CD14-positive monocyte (primary cell): ENCODE results near the gene GAL3ST2. TPM values are rescaled to one million over a fixed set of nuclear protein-coding genes. Genes with fewer than 3 reads are reported as not detected.

Experiments
- DNase-seq, 3 donors: peaks; one replicate each; pipeline ENCODE4 v3.0.0-alpha.2; 2011 to 2022
- H2AFZ ChIP-seq: 2 replicates; pipeline ENCODE4 v1.6.0; 2012; ENCODE audit warnings: mild to moderate bottlenecking, low read depth, low read length, inconsistent platforms; ENCODE audit not compliant: insufficient read depth, poor library complexity, severe bottlenecking
- H3K27ac ChIP-seq, 2 donors: 1 replicate in 1 of 2; 2 replicates in 1 of 2; pipeline ENCODE4 v1.5.1; 2012 to 2013; ENCODE audit warnings: low read length in 2 of 2, control low read depth in 1 of 2, inconsistent platforms in 1 of 2, low read depth in 1 of 2, mild to moderate bottlenecking in 1 of 2
- H3K27me3 ChIP-seq, 2 donors: one replicate each; pipeline versions ENCODE4 v1.6.0 to v1.6.1; 2011 to 2013; ENCODE audit warnings: low read length in 2 of 2; ENCODE audit not compliant: control insufficient read depth in 2 of 2, insufficient read depth in 2 of 2
- H3K36me3 ChIP-seq, 2 donors: replicated peaks in 1 of 2; 1 replicate in 1 of 2; 2 replicates in 1 of 2; pipeline versions ENCODE4 v1.5.1 to v1.6.1; 2012 to 2013; ENCODE audit warnings: low read length in 2 of 2, control low read depth in 1 of 2, inconsistent platforms in 1 of 2, mild to moderate bottlenecking in 1 of 2; ENCODE audit not compliant: insufficient read depth in 2 of 2, control insufficient read depth in 1 of 2
- H3K4me1 ChIP-seq, 2 donors: 1 replicate in 1 of 2; 2 replicates in 1 of 2; pipeline versions ENCODE4 v1.5.1 to v1.6.1; 2012 to 2013; ENCODE audit warnings: low read length in 2 of 2, control low read depth in 1 of 2, inconsistent platforms in 1 of 2, mild to moderate bottlenecking in 1 of 2, moderate library complexity in 1 of 2; ENCODE audit not compliant: insufficient read depth in 2 of 2, control insufficient read depth in 1 of 2
- H3K4me2 ChIP-seq: replicated peaks from 2 replicates; pipeline ENCODE3; 2012; ENCODE audit warnings: low read length, moderate library complexity, mild to moderate bottlenecking; ENCODE audit not compliant: poor library complexity, severe bottlenecking; ENCODE audit errors: extremely low read depth
- H3K4me3 ChIP-seq, 3 experiments: fragments of 200-600 bp in 1 of 3; sonication (generic) in 1 of 3; replicated peaks in 1 of 3; 1 replicate in 2 of 3; 2 replicates in 1 of 3; pipeline ENCODE4 v1.5.1; 2011 to 2013; ENCODE audit warnings: low read length in 3 of 3, mild to moderate bottlenecking in 3 of 3, control low read depth in 2 of 3, low read depth in 2 of 3, inconsistent platforms in 1 of 3, moderate library complexity in 1 of 3
- H3K79me2 ChIP-seq: 2 replicates; pipeline ENCODE4 v1.6.0; 2012; ENCODE audit warnings: mild to moderate bottlenecking, control low read depth, inconsistent platforms, low read length, moderate library complexity; ENCODE audit not compliant: insufficient read depth
- H3K9ac ChIP-seq: 2 replicates; pipeline ENCODE4 v1.6.0; 2017; ENCODE audit warnings: low read length, mild to moderate bottlenecking; ENCODE audit not compliant: insufficient read depth, poor library complexity, severe bottlenecking
- H3K9me3 ChIP-seq, 2 donors: replicated peaks in 1 of 2; 1 replicate in 1 of 2; 2 replicates in 1 of 2; pipeline versions ENCODE4 v1.5.1 to v1.6.1; 2012 to 2013; ENCODE audit warnings: low read length in 2 of 2, control low read depth in 1 of 2; ENCODE audit not compliant: control insufficient read depth in 1 of 2, insufficient read depth in 1 of 2
- H4K20me1 ChIP-seq: 2 replicates; pipeline ENCODE4 v1.6.0; 2012; ENCODE audit warnings: mild to moderate bottlenecking, low read length, control low read depth, moderate library complexity; ENCODE audit not compliant: insufficient read depth
- H3K27ac Mint-ChIP-seq, 7 donors: one replicate each; pipeline ENCODE4 v1.8.0; 2020; ENCODE audit warnings: mild to moderate bottlenecking in 7 of 7, mixed read lengths in 7 of 7, moderate library complexity in 6 of 7, inconsistent platforms in 2 of 7
- H3K27me3 Mint-ChIP-seq, 3 donors: one replicate each; pipeline ENCODE4 v1.8.0; 2021 to 2022; ENCODE audit warnings: low read depth in 3 of 3, mild to moderate bottlenecking in 3 of 3, mixed read lengths in 3 of 3, moderate library complexity in 3 of 3, inconsistent platforms in 1 of 3
- H3K36me3 Mint-ChIP-seq, 2 donors: one replicate each; pipeline ENCODE4 v1.8.0; 2020; ENCODE audit warnings: mixed read lengths in 2 of 2, inconsistent platforms in 1 of 2, mild to moderate bottlenecking in 1 of 2
- H3K4me1 Mint-ChIP-seq: one replicate; pipeline ENCODE4 v1.8.0; 2020; ENCODE audit warnings: mild to moderate bottlenecking, mixed read lengths
- H3K4me3 Mint-ChIP-seq, 2 donors: one replicate each; pipeline ENCODE4 v1.8.0; 2020; ENCODE audit warnings: mild to moderate bottlenecking in 2 of 2, mixed read lengths in 2 of 2, moderate library complexity in 1 of 2
- H3K9me3 Mint-ChIP-seq, 7 donors: one replicate each; pipeline ENCODE4 v1.8.0; 2020 to 2022; ENCODE audit warnings: mixed read lengths in 7 of 7, mild to moderate bottlenecking in 6 of 7, moderate library complexity in 6 of 7, inconsistent platforms in 2 of 7
- CTCF ChIP-seq: fragments of 200-600 bp; IDR thresholded peaks from one replicate; pipeline ENCODE4 v1.8.0; 2022; ENCODE audit warnings: antibody characterized with exemption, mild to moderate bottlenecking
- WGBS: methylation state at CpG from one replicate; pipeline ENCODE4 v1.1.5; 2013; ENCODE audit warnings: missing lambda C conversion rate; ENCODE audit not compliant: insufficient coverage; 5-methylcytosine and 5-hydroxymethylcytosine counted together
- intact Hi-C, 2 donors: fragments of 100-400 bp; cut with micrococcal nuclease; formaldehyde crosslinking; loops; one replicate each; pipeline versions ENCODE4 v1.15.0 to v1.15.1; 2023
- polyA plus RNA-seq, 3 donors: library from polyadenylated mRNA; depleted of rRNA in 1 of 3; unstranded in 2 of 3; stranded (reverse) in 1 of 3; fragments of 300-500 nt in 2 of 3; fragments of >200 nt in 1 of 3; fragmentation: Illumina TruSeq in 2 of 3; gene quantifications; 1 replicate in 2 of 3; 2 replicates in 1 of 3; pipeline ENCODE4 v1.2.3, GENCODE V29; 2012 to 2021

GAL3ST2 gene
- polyA plus RNA-seq, 3 donors: not detected

GRCh38 chr2:241774419-241775222, 2.0 kb upstream of the GAL3ST2 start:
- 50% methylated on average over 39 of the region's 40 CpGs for WGBS
- no peak overlapping the region for H2AFZ ChIP-seq
- H3K27ac ChIP-seq: no peak overlapping the region
- H3K36me3 Mint-ChIP-seq: no peaks in the 10 kb centered on the region
- no peaks in the 10 kb centered on the region for H3K27me3 ChIP-seq
- H3K27me3 Mint-ChIP-seq: peaks cover 7 to 22% (median 8%) of the 10 kb centered on the region in 3 donors
- TF ChIP-seq CTCF: no peak
- H3K9ac ChIP-seq: no peak overlapping the region
- H3K9me3 Mint-ChIP-seq: peaks cover 0 to 4% (median 2%) of the 10 kb centered on the region in 7 donors
- H3K4me1 Mint-ChIP-seq: peaks cover 5% of the 10 kb centered on the region
- H3K9me3 ChIP-seq: no peaks in the 10 kb centered on the region
- H3K79me2 ChIP-seq: no peaks in the 10 kb centered on the region
- no peak overlapping the region for H3K4me3 ChIP-seq
- peak in 1 of 3 donors; percentile 2 for DNase-seq
- no peaks in the 10 kb centered on the region for H3K4me1 ChIP-seq
- intact Hi-C loops: no loop called here
- no peak overlapping the region for H3K4me2 ChIP-seq
- H3K27ac Mint-ChIP-seq: no peak overlapping the region
- H3K36me3 ChIP-seq: no peaks in the 10 kb centered on the region
- no peak overlapping the region for H3K4me3 Mint-ChIP-seq
- H4K20me1 ChIP-seq: no peaks in the 10 kb centered on the region

GRCh38 chr2:241775223-241776177, 1.1 kb upstream of the GAL3ST2 start:
- no peak overlapping the region for H3K4me3 ChIP-seq
- no peaks in the 10 kb centered on the region for H3K36me3 ChIP-seq
- Mint-ChIP-seq H3K9me3 (peaks cover 0 to 5% (median 3%) of the 10 kb centered on the region in 7 donors), H3K27me3 (peaks cover 7 to 21% (median 8%) of the 10 kb centered on the region in 3 donors), H3K4me3 (no peak overlapping the region), H3K36me3 (no peaks in the 10 kb centered on the region), H3K4me1 (peaks cover 5% of the 10 kb centered on the region), H3K27ac (no peak overlapping the region)
- H3K27ac ChIP-seq: no peak overlapping the region
- DNase-seq: peak in 1 of 3 donors; percentile 1
- H3K4me1 ChIP-seq: no peaks in the 10 kb centered on the region
- no peak overlapping the region for H3K9ac ChIP-seq
- 83% methylated on average over 26 of the region's 34 CpGs for WGBS
- intact Hi-C loops: no loop called here
- no peaks in the 10 kb centered on the region for H3K27me3 ChIP-seq
- H3K9me3 ChIP-seq: no peaks in the 10 kb centered on the region
- no peaks in the 10 kb centered on the region for H4K20me1 ChIP-seq
- H3K4me2 ChIP-seq: no peak overlapping the region
- H2AFZ ChIP-seq: no peak overlapping the region
- no peak for TF ChIP-seq CTCF
- H3K79me2 ChIP-seq: no peaks in the 10 kb centered on the region
